Upper lobe of left lung (tissue), 4 donors: Measurements from ENCODE around the gene STBD1.

ENCODE experiments used
- CTCF ChIP-seq, 6 experiments: fragments of 450-650 bp in 4 of 6; fragments of 200-600 bp in 2 of 6; sonication (generic) in 2 of 6; IDR thresholded peaks; one replicate each; pipeline ENCODE4 v1.5.1; 2016 to 2019; ENCODE audit warnings: antibody characterized with exemption in 6 of 6
- POLR2A ChIP-seq, 4 donors: fragments of 450-650 bp; IDR thresholded peaks; one replicate each; pipeline ENCODE4 v1.5.1; 2016 to 2017; ENCODE audit warnings: antibody characterized with exemption in 4 of 4, mild to moderate bottlenecking in 2 of 4
- POLR2AphosphoS5 ChIP-seq, 2 donors: sonication (generic); formaldehyde crosslinking; IDR thresholded peaks; one replicate each; pipeline ENCODE4 v1.5.1; 2017; ENCODE audit warnings: antibody characterized with exemption in 2 of 2

- TF ChIP-seq CTCF (IDR thresholded peaks at IDR 0.05) (no peak), POLR2A (IDR thresholded peaks at IDR 0.05) (no peak), POLR2AphosphoS5 (IDR thresholded peaks at IDR 0.05) (no peak)
Measured at GRCh38 chr4:76313547-76313946, 7.0 kb downstream of the STBD1 start.
